HepG2 (cell line): ENCODE data around the gene C2orf81. TPM values are rescaled to one million over a fixed set of nuclear protein-coding genes. Genes with fewer than 3 reads are reported as not detected.

Source experiments
- AFF4 ChIP-seq: sonication (generic); formaldehyde crosslinking; IDR thresholded peaks from 2 replicates; pipeline ENCODE4 v1.4.0; 2020; ENCODE audit warnings: missing genetic modification reagents
- ARHGAP35 ChIP-seq: sonication (generic); formaldehyde crosslinking; IDR thresholded peaks from 2 replicates; pipeline ENCODE4 v1.9.0; 2022; ENCODE audit warnings: mild to moderate bottlenecking, inconsistent platforms, moderate library complexity, missing genetic modification reagents, borderline replicate concordance
- ERF ChIP-seq: IDR thresholded peaks from 2 replicates; pipeline ENCODE4 v1.6.1; 2018; ENCODE audit warnings: missing biosample characterization, missing genetic modification reagents
- HMGXB4 ChIP-seq, 2 experiments: sonication (generic) in 1 of 2; formaldehyde crosslinking in 1 of 2; IDR thresholded peaks; 2 replicates each; pipeline versions ENCODE4 v1.4.0 to v1.6.1; 2018 to 2020; ENCODE audit warnings: missing genetic modification reagents in 2 of 2, borderline replicate concordance in 1 of 2, low read depth in 1 of 2, mild to moderate bottlenecking in 1 of 2, missing biosample characterization in 1 of 2
- KDM5A ChIP-seq: fragments of 200-600 bp; sonication (generic); IDR thresholded peaks from 2 replicates; pipeline ENCODE4 v1.7.0; 2018; ENCODE audit warnings: antibody characterized with exemption, mild to moderate bottlenecking, low read length, borderline replicate concordance
- MTF1 ChIP-seq: sonication (generic); formaldehyde crosslinking; IDR thresholded peaks from 2 replicates; pipeline ENCODE4 v1.5.0; 2020; ENCODE audit warnings: missing genetic modification reagents
- SALL2 ChIP-seq: sonication (generic); formaldehyde crosslinking; IDR thresholded peaks from 2 replicates; pipeline ENCODE4 v1.8.1; 2023; ENCODE audit warnings: mild to moderate bottlenecking, missing genetic modification reagents, inconsistent platforms
- ZBTB1 ChIP-seq: sonication (generic); formaldehyde crosslinking; IDR thresholded peaks from 2 replicates; pipeline ENCODE4 v1.4.0; 2020; ENCODE audit warnings: missing genetic modification reagents, borderline replicate concordance
- ZBTB39 ChIP-seq: sonication (generic); formaldehyde crosslinking; IDR thresholded peaks from 2 replicates; pipeline ENCODE4 v1.5.0; 2020; ENCODE audit warnings: missing genetic modification reagents
- ZNF335 ChIP-seq: sonication (generic); formaldehyde crosslinking; IDR thresholded peaks from 2 replicates; pipeline ENCODE4 v1.4.0; 2020; ENCODE audit warnings: missing genetic modification reagents
- ZNF564 ChIP-seq: sonication (generic); formaldehyde crosslinking; IDR thresholded peaks from 2 replicates; pipeline ENCODE4 v1.8.1; 2023; ENCODE audit warnings: mild to moderate bottlenecking, missing genetic modification reagents
- ZNF768 ChIP-seq: sonication (generic); formaldehyde crosslinking; IDR thresholded peaks from 2 replicates; pipeline ENCODE4 v1.4.0; 2020; ENCODE audit warnings: missing genetic modification reagents
- polyA plus RNA-seq, 8 experiments: library from polyadenylated mRNA; depleted of rRNA in 3 of 8; stranded (reverse) in 7 of 8; unstranded in 1 of 8; fragments of >200 nt; fragmentation: Illumina TruSeq in 4 of 8; extraction: Trizol in 4 of 8; gene quantifications; 2 replicates each; pipeline versions ENCODE4 v1.2.1 to v1.2.3, GENCODE V29; 2011 to 2016; ENCODE audit warnings: low read depth in 4 of 8, missing spikeins in 1 of 8, mixed read lengths in 1 of 8; ENCODE audit not compliant: insufficient read depth in 1 of 8
- total RNA-seq, 5 experiments: library from RNA; depleted of rRNA; stranded (reverse); fragments of >200 nt; fragmentation: Illumina TruSeq; extraction: Trizol; gene quantifications; 2 replicates each; pipeline ENCODE4 v1.2.3, GENCODE V29; 2016; ENCODE audit warnings: low read depth in 1 of 5
- TF ChIP-seq, protein P1 (sequence below): sonication (generic); formaldehyde crosslinking; IDR thresholded peaks from 2 replicates; pipeline ENCODE4 v1.5.1; 2020; ENCODE audit warnings: mild to moderate bottlenecking, missing genetic modification reagents, borderline replicate concordance

Gene C2orf81
- total and polyA plus RNA-seq, 2 of the 13 experiments (the other 11 are each of a cell fraction or from before 2014, with no cell fraction given), result 0.15 to 0.17 TPM

- TF ChIP-seq HMGXB4 (CRISPR knock-in tag; IDR thresholded peaks at IDR 0.05; ENCODE audit: borderline replicate concordance in 1 of 2, low read depth in 1 of 2) (peak in 1 of 2 experiments; percentile 70; a peak in 3 of 4 replicates), AFF4 (CRISPR knock-in tag) (no peak), SALL2 (peak; percentile 25), ERF (CRISPR knock-in tag) (no peak; the same call in 1 of the 2 replicates), ARHGAP35 (CRISPR knock-in tag) (peak; percentile 42; the same call in 1 of the 2 replicates), ZBTB1 (CRISPR knock-in tag) (no peak), ZNF768 (CRISPR knock-in tag) (peak; percentile 13; the same call in 1 of the 2 replicates), ZNF564 (CRISPR knock-in tag) (0 out of 2 replicates have a peak, but pooled peaks have one; percentile 65), KDM5A (0 out of 2 replicates have a peak, but pooled peaks have one; percentile 28), ZBTB39 (0 out of 2 replicates have a peak, but pooled peaks have one; percentile 63), ZNF335 (peak; percentile 72; the same call in 1 of the 2 replicates), MTF1 (no peak)
- TF ChIP-seq, protein P1, sequence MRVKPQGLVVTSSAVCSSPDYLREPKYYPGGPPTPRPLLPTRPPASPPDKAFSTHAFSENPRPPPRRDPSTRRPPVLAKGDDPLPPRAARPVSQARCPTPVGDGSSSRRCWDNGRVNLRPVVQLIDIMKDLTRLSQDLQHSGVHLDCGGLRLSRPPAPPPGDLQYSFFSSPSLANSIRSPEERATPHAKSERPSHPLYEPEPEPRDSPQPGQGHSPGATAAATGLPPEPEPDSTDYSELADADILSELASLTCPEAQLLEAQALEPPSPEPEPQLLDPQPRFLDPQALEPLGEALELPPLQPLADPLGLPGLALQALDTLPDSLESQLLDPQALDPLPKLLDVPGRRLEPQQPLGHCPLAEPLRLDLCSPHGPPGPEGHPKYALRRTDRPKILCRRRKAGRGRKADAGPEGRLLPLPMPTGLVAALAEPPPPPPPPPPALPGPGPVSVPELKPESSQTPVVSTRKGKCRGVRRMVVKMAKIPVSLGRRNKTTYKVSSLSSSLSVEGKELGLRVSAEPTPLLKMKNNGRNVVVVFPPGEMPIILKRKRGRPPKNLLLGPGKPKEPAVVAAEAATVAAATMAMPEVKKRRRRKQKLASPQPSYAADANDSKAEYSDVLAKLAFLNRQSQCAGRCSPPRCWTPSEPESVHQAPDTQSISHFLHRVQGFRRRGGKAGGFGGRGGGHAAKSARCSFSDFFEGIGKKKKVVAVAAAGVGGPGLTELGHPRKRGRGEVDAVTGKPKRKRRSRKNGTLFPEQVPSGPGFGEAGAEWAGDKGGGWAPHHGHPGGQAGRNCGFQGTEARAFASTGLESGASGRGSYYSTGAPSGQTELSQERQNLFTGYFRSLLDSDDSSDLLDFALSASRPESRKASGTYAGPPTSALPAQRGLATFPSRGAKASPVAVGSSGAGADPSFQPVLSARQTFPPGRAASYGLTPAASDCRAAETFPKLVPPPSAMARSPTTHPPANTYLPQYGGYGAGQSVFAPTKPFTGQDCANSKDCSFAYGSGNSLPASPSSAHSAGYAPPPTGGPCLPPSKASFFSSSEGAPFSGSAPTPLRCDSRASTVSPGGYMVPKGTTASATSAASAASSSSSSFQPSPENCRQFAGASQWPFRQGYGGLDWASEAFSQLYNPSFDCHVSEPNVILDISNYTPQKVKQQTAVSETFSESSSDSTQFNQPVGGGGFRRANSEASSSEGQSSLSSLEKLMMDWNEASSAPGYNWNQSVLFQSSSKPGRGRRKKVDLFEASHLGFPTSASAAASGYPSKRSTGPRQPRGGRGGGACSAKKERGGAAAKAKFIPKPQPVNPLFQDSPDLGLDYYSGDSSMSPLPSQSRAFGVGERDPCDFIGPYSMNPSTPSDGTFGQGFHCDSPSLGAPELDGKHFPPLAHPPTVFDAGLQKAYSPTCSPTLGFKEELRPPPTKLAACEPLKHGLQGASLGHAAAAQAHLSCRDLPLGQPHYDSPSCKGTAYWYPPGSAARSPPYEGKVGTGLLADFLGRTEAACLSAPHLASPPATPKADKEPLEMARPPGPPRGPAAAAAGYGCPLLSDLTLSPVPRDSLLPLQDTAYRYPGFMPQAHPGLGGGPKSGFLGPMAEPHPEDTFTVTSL (CRISPR knock-in tag), result peak; percentile 33; the same call in 1 of the 2 replicates
These were observed 8.3 kb upstream of the C2orf81 start (continued) for GRCh38 chr2:74429487-74430451.
